ENCODE results near the gene PVALEF.

PVALEF gene

GRCh38 chr17:81165246-81166032 lies at the start of gene PVALEF:
Gene PVALEF (plus strand): TSS chr17:81165507. CDS start chr17:81181227, 15,720 bp downstream.
- Histone ChIP-seq H3K4me3 (peak within 1 kb of the TSS in 2 of 7 experiments; percentile 11 to 28), H3K27ac (peak within 1 kb of the TSS in 1 of 21 experiments; percentile 3)

GRCh38 chr17:81115749-81116464 lies 49.4 kb upstream of the PVALEF start:
- H3K27ac ChIP-seq = peak overlapping the region in 1 of 21 experiments; percentile 41
- no peak overlapping the region for H3K4me3 ChIP-seq

- no peak overlapping the region for H3K4me3 ChIP-seq
- H3K27ac ChIP-seq = peak overlapping the region in 1 of 21 experiments; percentile 41
Observed at GRCh38 chr17:81116704-81117103, 48.6 kb upstream of the PVALEF start.

GRCh38 chr17:81117672-81118198 lies 47.6 kb upstream of the PVALEF start:
- H3K4me3 ChIP-seq = no peak overlapping the region
- peak overlapping the region in 2 of 21 experiments; percentile 3 to 6 for H3K27ac ChIP-seq

- peak overlapping the region in 5 of 7 experiments; percentile 14 to 35 (median 26) for H3K4me3 ChIP-seq
- peak overlapping the region in 5 of 21 experiments; percentile 7 to 43 (median 37) for H3K27ac ChIP-seq
Observed at GRCh38 chr17:81118308-81119221, 46.7 kb upstream of the PVALEF start.

- peak overlapping the region in 6 of 21 experiments; percentile 7 to 67 (median 30) for H3K27ac ChIP-seq
- H3K4me3 ChIP-seq = peak overlapping the region; percentile 11 to 35 (median 18)
Observed at GRCh38 chr17:81119223-81120148, 45.8 kb upstream of the PVALEF start.

GRCh38 chr17:81120149-81120484 lies 45.2 kb upstream of the PVALEF start:
- H3K27ac ChIP-seq = peak overlapping the region in 3 of 21 experiments; percentile 7 to 24 (median 11)
- H3K4me3 ChIP-seq = peak overlapping the region in 4 of 7 experiments; percentile 11 to 35 (median 16)

GRCh38 chr17:81120695-81121621 lies 44.3 kb upstream of the PVALEF start:
- H3K27ac ChIP-seq = peak overlapping the region in 1 of 21 experiments; percentile 24
- peak overlapping the region in 1 of 7 experiments; percentile 35 for H3K4me3 ChIP-seq

GRCh38 chr17:81121841-81122733 lies 43.2 kb upstream of the PVALEF start:
- Histone ChIP-seq H3K4me3 (no peak overlapping the region), H3K27ac (no peak overlapping the region)

GRCh38 chr17:81123052-81124048 lies 42.0 kb upstream of the PVALEF start:
- no peak overlapping the region for H3K4me3 ChIP-seq

GRCh38 chr17:81124377-81124776 lies 40.9 kb upstream of the PVALEF start:
- no peak overlapping the region for H3K27ac ChIP-seq
- H3K4me3 ChIP-seq = no peak overlapping the region

More at GRCh38 chr17:81123052-81124048, 42.0 kb upstream of the PVALEF start:
- no peak overlapping the region for H3K27ac ChIP-seq

GRCh38 chr17:81125573-81126081 lies 39.7 kb upstream of the PVALEF start:
- no peak overlapping the region for H3K27ac ChIP-seq

GRCh38 chr17:81126281-81127132 lies 38.8 kb upstream of the PVALEF start:
- Histone ChIP-seq H3K27ac (no peak overlapping the region), H3K4me3 (no peak overlapping the region)

More at GRCh38 chr17:81125573-81126081, 39.7 kb upstream of the PVALEF start:
- no peak overlapping the region for H3K4me3 ChIP-seq

GRCh38 chr17:81127133-81127455 lies 38.2 kb upstream of the PVALEF start:
- Histone ChIP-seq H3K27ac (no peak overlapping the region), H3K4me3 (no peak overlapping the region)
